Upper lobe of left lung (tissue), 6 donors: Measurements from ENCODE around the gene NPC1L1. TPM values are rescaled to one million over a fixed set of nuclear protein-coding genes. Genes with fewer than 3 reads are reported as not detected.

Experiments used
- ATAC-seq, 2 donors: fragments of 200-7000 bp; cut with Tn5 transposase; one replicate each; pipeline ENCODE4 v1.9.1; 2022; ENCODE audit warnings: mild to moderate bottlenecking in 2 of 2, moderate library complexity in 2 of 2; ENCODE audit not compliant: low FRiP score in 2 of 2
- DNase-seq, 2 donors: peaks; one replicate each; pipeline ENCODE4 v3.0.0-alpha.2; 2019 to 2020
- H3K27ac ChIP-seq, 4 donors: fragments of 200-600 bp; sonication (generic); one replicate each; pipeline ENCODE4 v1.5.1; 2016 to 2019
- H3K27me3 ChIP-seq, 4 donors: fragments of 200-600 bp; sonication (generic); one replicate each; pipeline ENCODE4 v1.5.1; 2017 to 2019
- H3K36me3 ChIP-seq, 4 donors: fragments of 200-600 bp; sonication (generic); one replicate each; pipeline ENCODE4 v1.5.1; 2016 to 2019
- H3K4me1 ChIP-seq, 4 donors: fragments of 200-600 bp; sonication (generic); one replicate each; pipeline ENCODE4 v1.5.1; 2018 to 2019
- H3K4me3 ChIP-seq, 4 donors: fragments of 200-600 bp; sonication (generic); one replicate each; pipeline ENCODE4 v1.5.1; 2017 to 2019; ENCODE audit warnings: mild to moderate bottlenecking in 2 of 4, moderate library complexity in 1 of 4
- H3K9me3 ChIP-seq, 4 donors: fragments of 200-600 bp; sonication (generic); one replicate each; pipeline ENCODE4 v1.5.1; 2018 to 2019
- CTCF ChIP-seq, 6 experiments: fragments of 450-650 bp in 4 of 6; fragments of 200-600 bp in 2 of 6; sonication (generic) in 2 of 6; IDR thresholded peaks; one replicate each; pipeline ENCODE4 v1.5.1; 2016 to 2019; ENCODE audit warnings: antibody characterized with exemption in 6 of 6
- EP300 ChIP-seq, 4 donors: sonication (generic); formaldehyde crosslinking; IDR thresholded peaks; one replicate each; pipeline ENCODE4 v1.5.1; 2017; ENCODE audit warnings: antibody characterized with exemption in 4 of 4, control low read depth in 2 of 4
- POLR2A ChIP-seq, 4 donors: fragments of 450-650 bp; IDR thresholded peaks; one replicate each; pipeline ENCODE4 v1.5.1; 2016 to 2017; ENCODE audit warnings: antibody characterized with exemption in 4 of 4, mild to moderate bottlenecking in 2 of 4
- POLR2AphosphoS5 ChIP-seq, 2 donors: sonication (generic); formaldehyde crosslinking; IDR thresholded peaks; one replicate each; pipeline ENCODE4 v1.5.1; 2017; ENCODE audit warnings: antibody characterized with exemption in 2 of 2
- WGBS, 2 donors: methylation state at CpG; one replicate each; pipeline ENCODE4 v1.1.5; 2017 to 2018; 5-methylcytosine and 5-hydroxymethylcytosine counted together
- total RNA-seq, 6 donors: library from RNA; depleted of rRNA in 4 of 6; stranded (reverse); fragments of >200 nt in 4 of 6; gene quantifications; one replicate each; pipeline versions ENCODE4 v1.1.0 to v1.2.1, GENCODE V29; 2016 to 2021
- donor health status: DM: no; HTN: no; CAD: no; lungs with moderate emphysema.
- donor health status: DM: no; HTN: yes; CAD: no; lungs with severe emphysema.

NPC1L1 gene
- total RNA-seq, 6 donors from 2014 or later: 0.06 to 0.55 (median 0.30) TPM; not detected in 3

- no peaks in the 10 kb centered on the region for H3K27me3 ChIP-seq
- peaks cover 29 to 90% (median 38%) of the 10 kb centered on the region in 4 donors for H3K36me3 ChIP-seq
- peaks cover 0 to 14% (median 2%) of the 10 kb centered on the region in 4 donors for H3K4me1 ChIP-seq
- DNase-seq (peak in 1 of 2 donors; percentile 60), ATAC-seq (peak; percentile 89 to 92)
- no peaks in the 10 kb centered on the region for H3K9me3 ChIP-seq
- TF ChIP-seq POLR2AphosphoS5 (IDR thresholded peaks at IDR 0.05): no peak
- peak; percentile 78 to 93 (median 82) for TF ChIP-seq CTCF (IDR thresholded peaks at IDR 0.05)
- WGBS, 2 donors: 41 to 48% methylated on average over 4 to 6 of the region's 6 CpGs
- H3K27ac ChIP-seq: no peak overlapping the region
- no peak overlapping the region for H3K4me3 ChIP-seq
These were observed 63.9 kb downstream of the NPC1L1 start for GRCh38 chr7:44477063-44477830.

- peaks cover 22 to 86% (median 29%) of the 10 kb centered on the region in 4 donors for H3K36me3 ChIP-seq
- H3K9me3 ChIP-seq: no peaks in the 10 kb centered on the region
- no peaks in the 10 kb centered on the region for H3K27me3 ChIP-seq
- TF ChIP-seq EP300 (IDR thresholded peaks at IDR 0.05) (no peak), POLR2AphosphoS5 (IDR thresholded peaks at IDR 0.05) (no peak), POLR2A (IDR thresholded peaks at IDR 0.05) (no peak), CTCF (IDR thresholded peaks at IDR 0.05) (no peak)
- H3K27ac ChIP-seq: no peak overlapping the region
- H3K4me3 ChIP-seq: no peak overlapping the region
- 86% methylated on average over 5 of the region's 5 CpGs for WGBS, 2 donors
- DNase-seq (no peak), ATAC-seq (no peak)
- H3K4me1 ChIP-seq: peaks cover 0 to 18% (median 5%) of the 10 kb centered on the region in 4 donors
These were observed 64.8 kb downstream of the NPC1L1 start for GRCh38 chr7:44476313-44476712.

- H3K36me3 ChIP-seq: peaks cover 16 to 70% (median 21%) of the 10 kb centered on the region in 4 donors
- no peaks in the 10 kb centered on the region for H3K27me3 ChIP-seq
- TF ChIP-seq POLR2AphosphoS5 (IDR thresholded peaks at IDR 0.05): no peak
- TF ChIP-seq EP300 (IDR thresholded peaks at IDR 0.05): no peak
- no peak for TF ChIP-seq POLR2A (IDR thresholded peaks at IDR 0.05)
- TF ChIP-seq CTCF (IDR thresholded peaks at IDR 0.05): no peak
- ATAC-seq: no peak
- peaks cover 5 to 34% (median 11%) of the 10 kb centered on the region in 4 donors for H3K4me1 ChIP-seq
- no peak overlapping the region for H3K4me3 ChIP-seq
- WGBS, 2 donors: 83 to 87% methylated on average over 3 of the region's 3 CpGs
- H3K9me3 ChIP-seq: no peaks in the 10 kb centered on the region
- no peak overlapping the region for H3K27ac ChIP-seq
- no peak for DNase-seq
These were observed 67.8 kb downstream of the NPC1L1 start for GRCh38 chr7:44473295-44473694.

- TF ChIP-seq EP300 (IDR thresholded peaks at IDR 0.05): no peak
- TF ChIP-seq CTCF (IDR thresholded peaks at IDR 0.05): no peak
- no peak for TF ChIP-seq POLR2AphosphoS5 (IDR thresholded peaks at IDR 0.05)
- no peak for TF ChIP-seq POLR2A (IDR thresholded peaks at IDR 0.05)
- no peaks in the 10 kb centered on the region for H3K27me3 ChIP-seq
- ATAC-seq (no peak), DNase-seq (no peak)
- H3K36me3 ChIP-seq: peaks cover 12 to 70% (median 22%) of the 10 kb centered on the region in 4 donors
- peaks cover 5 to 32% (median 11%) of the 10 kb centered on the region in 4 donors for H3K4me1 ChIP-seq
- 65 to 68% methylated on average over 3 of the region's 3 CpGs for WGBS, 2 donors
- no peaks in the 10 kb centered on the region for H3K9me3 ChIP-seq
- no peak overlapping the region for H3K27ac ChIP-seq
- no peak overlapping the region for H3K4me3 ChIP-seq
These were observed 68.3 kb downstream of the NPC1L1 start for GRCh38 chr7:44472843-44473242.
